ENCODE data around the gene PDLIM5. TPM values are rescaled to one million over a fixed set of nuclear protein-coding genes. Genes with fewer than 3 reads are reported as not detected.
"Not testable (repeated sequence)": the region's sequence is repeated elsewhere in the genome, so short reads cannot be mapped to it uniquely, and the experiment has no call there.

PDLIM5 gene
- total RNA-seq: 24.2 and 25.1 TPM in 2 replicates

GRCh38 chr4:94451695-94452475 is at the start of gene PDLIM5:
TSS of gene PDLIM5 (plus strand) at chr4:94451942. CDS start at chr4:94455289, 3,347 bp downstream.
- Mint-ChIP-seq H3K9me3 (no peaks in the 10 kb centered on the region), H3K27ac (peak within 1 kb of the TSS; percentile 53), H3K4me1 (ENCODE audit: low read depth) (peaks cover 18% of the 10 kb centered on the region), H3K4me3 (ENCODE audit: low read depth) (peak within 1 kb of the TSS; percentile 86), H3K36me3 (ENCODE audit: low read depth) (peaks cover 10% of the 10 kb centered on the region), H3K27me3 (ENCODE audit: low read depth) (peaks cover 36% of the 10 kb centered on the region)
- peak; percentile 86 for DNase-seq (ENCODE audit: low spot score)
- intact Hi-C loops (cut with micrococcal nuclease): loop anchor here (5.0 kb wide), 3 partner anchors 55 to 245 kb away; partner anchors contain the start of gene SMARCAD1

GRCh38 chr4:94402439-94402838 is 49.3 kb upstream of the PDLIM5 start:
- H3K27ac Mint-ChIP-seq; H3K9me3 Mint-ChIP-seq; DNase-seq (ENCODE audit: low spot score); H3K4me3 Mint-ChIP-seq (ENCODE audit: low read depth); H3K36me3 Mint-ChIP-seq (ENCODE audit: low read depth); intact Hi-C loops (cut with micrococcal nuclease): not testable (repeated sequence)
- Mint-ChIP-seq H3K27me3 (ENCODE audit: low read depth) (peaks cover 13% of the 10 kb centered on the region), H3K4me1 (ENCODE audit: low read depth) (peaks cover 14% of the 10 kb centered on the region)

GRCh38 chr4:94403751-94404150 is 48.0 kb upstream of the PDLIM5 start:
- Mint-ChIP-seq H3K4me1 (ENCODE audit: low read depth) (peaks cover 14% of the 10 kb centered on the region), H3K36me3 (ENCODE audit: low read depth) (peaks cover 3% of the 10 kb centered on the region), H3K27ac (no peak overlapping the region), H3K9me3 (no peaks in the 10 kb centered on the region), H3K27me3 (ENCODE audit: low read depth) (peaks cover 21% of the 10 kb centered on the region), H3K4me3 (ENCODE audit: low read depth) (no peak overlapping the region)
- intact Hi-C loops (cut with micrococcal nuclease): no loop called here
- no peak for DNase-seq (ENCODE audit: low spot score)

- Mint-ChIP-seq H3K4me1 (ENCODE audit: low read depth) (peaks cover 2% of the 10 kb centered on the region), H3K36me3 (ENCODE audit: low read depth) (peaks cover 3% of the 10 kb centered on the region), H3K4me3 (ENCODE audit: low read depth) (no peak overlapping the region), H3K27me3 (ENCODE audit: low read depth) (peaks cover 35% of the 10 kb centered on the region), H3K27ac (no peak overlapping the region), H3K9me3 (no peaks in the 10 kb centered on the region)
- intact Hi-C loops (cut with micrococcal nuclease): loop anchor here (1.0 to 5.0 kb wide), 2 partner anchors 100 to 189 kb away; no protein-coding TSS in a partner anchor
- DNase-seq (ENCODE audit: low spot score): peak; percentile 18
These were observed 44.9 kb upstream of the PDLIM5 start for GRCh38 chr4:94406668-94407437.

- H3K9me3 Mint-ChIP-seq: no peaks in the 10 kb centered on the region
- DNase-seq (ENCODE audit: low spot score): no peak
- no peaks in the 10 kb centered on the region for H3K36me3 Mint-ChIP-seq (ENCODE audit: low read depth)
- no peak overlapping the region for H3K4me3 Mint-ChIP-seq (ENCODE audit: low read depth)
- no peak overlapping the region for H3K27ac Mint-ChIP-seq
- intact Hi-C loops (cut with micrococcal nuclease): loop anchor here (5.0 kb wide), 1 partner anchor 101 kb away; no protein-coding TSS in a partner anchor
- H3K4me1 Mint-ChIP-seq (ENCODE audit: low read depth): peaks cover 2% of the 10 kb centered on the region
- H3K27me3 Mint-ChIP-seq (ENCODE audit: low read depth): peaks cover 41% of the 10 kb centered on the region
These were observed 43.9 kb upstream of the PDLIM5 start for GRCh38 chr4:94407846-94408245.

GRCh38 chr4:94408549-94409374 is 43.0 kb upstream of the PDLIM5 start:
- Mint-ChIP-seq H3K9me3 (no peaks in the 10 kb centered on the region), H3K27ac (no peak overlapping the region), H3K4me3 (ENCODE audit: low read depth) (no peak overlapping the region), H3K4me1 (ENCODE audit: low read depth) (peaks cover 2% of the 10 kb centered on the region), H3K36me3 (ENCODE audit: low read depth) (no peaks in the 10 kb centered on the region), H3K27me3 (ENCODE audit: low read depth) (peaks cover 47% of the 10 kb centered on the region)
- intact Hi-C loops (cut with micrococcal nuclease): loop anchor here (5.0 kb wide), 1 partner anchor 101 kb away; no protein-coding TSS in a partner anchor
- DNase-seq (ENCODE audit: low spot score): no peak

- no peak overlapping the region for H3K4me3 Mint-ChIP-seq (ENCODE audit: low read depth)
- no peaks in the 10 kb centered on the region for H3K36me3 Mint-ChIP-seq (ENCODE audit: low read depth)
- H3K27ac Mint-ChIP-seq: no peak overlapping the region
- H3K4me1 Mint-ChIP-seq (ENCODE audit: low read depth): peaks cover 2% of the 10 kb centered on the region
- intact Hi-C loops (cut with micrococcal nuclease): loop anchor here (5.0 kb wide), 1 partner anchor 102 kb away; no protein-coding TSS in a partner anchor
- peaks cover 52% of the 10 kb centered on the region for H3K27me3 Mint-ChIP-seq (ENCODE audit: low read depth)
- H3K9me3 Mint-ChIP-seq: no peaks in the 10 kb centered on the region
- DNase-seq (ENCODE audit: low spot score): no peak
These were observed 42.4 kb upstream of the PDLIM5 start for GRCh38 chr4:94409375-94409679.

- Mint-ChIP-seq H3K4me1 (ENCODE audit: low read depth) (peaks cover 2% of the 10 kb centered on the region), H3K4me3 (ENCODE audit: low read depth) (no peak overlapping the region), H3K27ac (no peak overlapping the region), H3K9me3 (no peaks in the 10 kb centered on the region), H3K36me3 (ENCODE audit: low read depth) (no peaks in the 10 kb centered on the region), H3K27me3 (ENCODE audit: low read depth) (peaks cover 50% of the 10 kb centered on the region)
- intact Hi-C loops (cut with micrococcal nuclease): loop anchor here (5.0 kb wide), 1 partner anchor 103 kb away; no protein-coding TSS in a partner anchor
- no peak for DNase-seq (ENCODE audit: low spot score)
These were observed 41.8 kb upstream of the PDLIM5 start for GRCh38 chr4:94409962-94410361.

- H3K27ac Mint-ChIP-seq: no peak overlapping the region
- intact Hi-C loops (cut with micrococcal nuclease): no loop called here
- peaks cover 49% of the 10 kb centered on the region for H3K27me3 Mint-ChIP-seq (ENCODE audit: low read depth)
These were observed 41.0 kb upstream of the PDLIM5 start for GRCh38 chr4:94410678-94411206.

GRCh38 chr4:94411296-94411695 is 40.4 kb upstream of the PDLIM5 start:
- Mint-ChIP-seq H3K4me3 (ENCODE audit: low read depth) (no peak overlapping the region), H3K27ac (no peak overlapping the region), H3K4me1 (ENCODE audit: low read depth) (peaks cover 2% of the 10 kb centered on the region), H3K36me3 (ENCODE audit: low read depth) (no peaks in the 10 kb centered on the region), H3K27me3 (ENCODE audit: low read depth) (peaks cover 47% of the 10 kb centered on the region), H3K9me3 (no peaks in the 10 kb centered on the region)
- intact Hi-C loops (cut with micrococcal nuclease): no loop called here
- no peak for DNase-seq (ENCODE audit: low spot score)

More at GRCh38 chr4:94410678-94411206, 41.0 kb upstream of the PDLIM5 start:
- no peak overlapping the region for H3K4me3 Mint-ChIP-seq (ENCODE audit: low read depth)
- H3K36me3 Mint-ChIP-seq (ENCODE audit: low read depth): no peaks in the 10 kb centered on the region
- no peak for DNase-seq (ENCODE audit: low spot score)
- no peaks in the 10 kb centered on the region for H3K9me3 Mint-ChIP-seq
- peaks cover 2% of the 10 kb centered on the region for H3K4me1 Mint-ChIP-seq (ENCODE audit: low read depth)

GRCh38 chr4:94412019-94412657 is 39.6 kb upstream of the PDLIM5 start:
- Mint-ChIP-seq H3K4me3 (ENCODE audit: low read depth) (no peak overlapping the region), H3K27ac (no peak overlapping the region), H3K9me3 (no peaks in the 10 kb centered on the region), H3K27me3 (ENCODE audit: low read depth) (peaks cover 48% of the 10 kb centered on the region), H3K4me1 (ENCODE audit: low read depth) (no peaks in the 10 kb centered on the region), H3K36me3 (ENCODE audit: low read depth) (no peaks in the 10 kb centered on the region)
- DNase-seq (ENCODE audit: low spot score): no peak
- intact Hi-C loops (cut with micrococcal nuclease): no loop called here

GRCh38 chr4:94412658-94413038 is 39.1 kb upstream of the PDLIM5 start:
- Mint-ChIP-seq H3K9me3 (no peaks in the 10 kb centered on the region), H3K36me3 (ENCODE audit: low read depth) (no peaks in the 10 kb centered on the region), H3K4me1 (ENCODE audit: low read depth) (no peaks in the 10 kb centered on the region), H3K27ac (no peak overlapping the region), H3K27me3 (ENCODE audit: low read depth) (peaks cover 50% of the 10 kb centered on the region), H3K4me3 (ENCODE audit: low read depth) (no peak overlapping the region)
- intact Hi-C loops (cut with micrococcal nuclease): no loop called here
- no peak for DNase-seq (ENCODE audit: low spot score)
